HepG2 (cell line): ENCODE data around the gene MORC3. TPM values are rescaled to one million over a fixed set of nuclear protein-coding genes. Genes with fewer than 3 reads are reported as not detected.
"Not testable (repeated sequence)": the region's sequence is repeated elsewhere in the genome, so short reads cannot be mapped to it uniquely, and the experiment has no call there.

Experiments used
- ATAC-seq: fragments of 200-7000 bp; cut with Tn5 transposase; 3 replicates; pipeline ENCODE4 v1.9.1; 2020; ENCODE audit warnings: mild to moderate bottlenecking, moderate library complexity
- BruUV-seq: library from RNA; stranded (reverse); fragments of 400-500 nt; replicated peaks from 2 replicates; lab custom pipeline; 2021; lab: Mats Ljungman, UMichigan
- CTCF ChIA-PET: fragments of 300-600 bp; formaldehyde crosslinking; extraction: SDS; loops from one replicate; lab custom pipeline; 2021; ENCODE audit warnings: low total read pairs, inconsistent platforms, low intra/inter-chr PET ratio; lab: Yijun Ruan, JAX
- POLR2A ChIA-PET: fragments of 350-600 bp; sonication (Branson Sonifier 250); formaldehyde crosslinking; loops from one replicate; lab custom pipeline; 2020; ENCODE audit warnings: antibody characterized with exemption, inconsistent platforms; lab: Yijun Ruan, JAX
- DNase-seq: peaks from one replicate; pipeline ENCODE4 v3.0.0-alpha.2; 2015; ENCODE audit warnings: low spot score
- FAIRE-seq: peaks from 3 replicates; lab custom pipeline; 2011; peaks lifted over from hg19 to GRCh38; lab: Jason Lieb, UNC
- H2AFZ ChIP-seq: one replicate; pipeline ENCODE4 v1.6.1; 2011; ENCODE audit warnings: low read length, inconsistent platforms
- H3K27ac ChIP-seq: fragments of 300-600 bp; 3 replicates; pipeline ENCODE4 v1.8.0; 2011; ENCODE audit warnings: mixed run types, mild to moderate bottlenecking, mixed read lengths, low read length, inconsistent platforms; ENCODE audit not compliant: insufficient read depth; ENCODE audit errors: extremely low read length
- H3K27me3 ChIP-seq, 2 experiments: fragments of 200-600 bp in 1 of 2; 2 replicates in 1 of 2; 3 replicates in 1 of 2; pipeline versions ENCODE4 v1.6.0 to v1.8.0; 2011; ENCODE audit warnings: low read length in 2 of 2, mild to moderate bottlenecking in 2 of 2, moderate library complexity in 2 of 2, inconsistent platforms in 1 of 2; ENCODE audit not compliant: insufficient read depth in 2 of 2, control insufficient read depth in 1 of 2
- H3K36me3 ChIP-seq, 2 experiments: fragments of 200-600 bp in 1 of 2; replicated peaks in 1 of 2; 2 replicates in 1 of 2; 3 replicates in 1 of 2; pipeline versions ENCODE4 v1.5.1 to v1.8.0; 2011; ENCODE audit warnings: low read length in 2 of 2, inconsistent platforms in 1 of 2; ENCODE audit not compliant: insufficient read depth in 2 of 2, control insufficient read depth in 1 of 2
- H3K4me1 ChIP-seq: 2 replicates; pipeline ENCODE4 v1.5.1; 2012; ENCODE audit warnings: low read length, inconsistent platforms; ENCODE audit not compliant: insufficient read depth
- H3K4me2 ChIP-seq: 2 replicates; pipeline ENCODE4 v1.6.0; 2011; ENCODE audit warnings: low read depth, low read length, inconsistent platforms
- H3K4me3 ChIP-seq, 3 experiments: fragments of 200-600 bp in 1 of 3; sonication (generic), shearing (Covaris generic) in 1 of 3; replicated peaks in 1 of 3; 2 replicates each; pipeline ENCODE4 v1.5.1; 2011 to 2016; ENCODE audit warnings: low read length in 3 of 3, inconsistent platforms in 2 of 3, low read depth in 2 of 3, mild to moderate bottlenecking in 2 of 3, control low read depth in 1 of 3, mixed read lengths in 1 of 3; ENCODE audit not compliant: insufficient read depth in 1 of 3
- H3K79me2 ChIP-seq: one replicate; pipeline ENCODE4 v1.6.1; 2011; ENCODE audit warnings: low read length, inconsistent platforms; ENCODE audit not compliant: insufficient read depth
- H3K9ac ChIP-seq: 2 replicates; pipeline ENCODE4 v1.6.0; 2011; ENCODE audit warnings: mild to moderate bottlenecking, low read depth, low read length, inconsistent platforms; ENCODE audit not compliant: insufficient read depth
- H3K9me3 ChIP-seq: 2 replicates; pipeline ENCODE4 v1.5.1; 2012; ENCODE audit warnings: mild to moderate bottlenecking, low read length
- H4K20me1 ChIP-seq: 2 replicates; pipeline ENCODE4 v1.6.0; 2011; ENCODE audit warnings: inconsistent platforms, mild to moderate bottlenecking, low read length, moderate library complexity; ENCODE audit not compliant: insufficient read depth
- BRD4 ChIP-seq: sonication (generic); formaldehyde crosslinking; IDR thresholded peaks from 2 replicates; pipeline ENCODE4 v1.4.0; 2020; ENCODE audit warnings: missing genetic modification reagents
- KDM4B ChIP-seq: sonication (generic); formaldehyde crosslinking; IDR thresholded peaks from 2 replicates; pipeline ENCODE4 v1.4.0; 2020; ENCODE audit warnings: missing genetic modification reagents
- KDM6A ChIP-seq: IDR thresholded peaks from 2 replicates; pipeline ENCODE4 v1.6.1; 2016; ENCODE audit warnings: low read depth
- NFE2L2 ChIP-seq: fragments of 150-350 bp; IDR thresholded peaks from 2 replicates; pipeline ENCODE4 v1.6.1; 2014; ENCODE audit warnings: low read length
- PLSCR1 ChIP-seq: sonication (generic); formaldehyde crosslinking; IDR thresholded peaks from 2 replicates; pipeline ENCODE4 v1.5.0; 2020; ENCODE audit warnings: missing genetic modification reagents, mild to moderate bottlenecking, borderline replicate concordance
- SIN3B ChIP-seq: fragments of 150-350 bp; IDR thresholded peaks from 2 replicates; pipeline ENCODE4 v1.6.1; 2014; ENCODE audit warnings: low read length
- ZBTB38 ChIP-seq: sonication (generic); formaldehyde crosslinking; IDR thresholded peaks from 2 replicates; pipeline ENCODE4 v1.5.1; 2020; ENCODE audit warnings: mild to moderate bottlenecking, missing genetic modification reagents
- ZNF850 ChIP-seq: sonication (generic); formaldehyde crosslinking; conservative IDR thresholded peaks from 2 replicates; pipeline ENCODE4 v1.9.0; 2021; ENCODE audit warnings: mild to moderate bottlenecking, missing genetic modification reagents
- WGBS: methylation state at CpG from one replicate; pipeline ENCODE4 v1.1.6; 2017; ENCODE audit warnings: low lambda C conversion rate; 5-methylcytosine and 5-hydroxymethylcytosine counted together
- in situ Hi-C: cut with HindIII; loops from 2 replicates; pipeline ENCODE4 v1.10.0; 2017; ENCODE audit warnings: low pct_unique_long_range_greater_than_20kb; ENCODE audit not compliant: extremely low pct_ligation_motif_present
- intact Hi-C: fragments of 100-400 bp; cut with micrococcal nuclease; formaldehyde crosslinking; loops from one replicate; pipeline ENCODE4 v1.10.0; 2022; ENCODE audit not compliant: unreplicated experiment
- polyA plus RNA-seq, 8 experiments: library from polyadenylated mRNA; depleted of rRNA in 3 of 8; stranded (reverse) in 7 of 8; unstranded in 1 of 8; fragments of >200 nt; fragmentation: Illumina TruSeq in 4 of 8; extraction: Trizol in 4 of 8; gene quantifications; 2 replicates each; pipeline versions ENCODE4 v1.2.1 to v1.2.3, GENCODE V29; 2011 to 2016; ENCODE audit warnings: low read depth in 4 of 8, missing spikeins in 1 of 8, mixed read lengths in 1 of 8; ENCODE audit not compliant: insufficient read depth in 1 of 8
- total RNA-seq, 5 experiments: library from RNA; depleted of rRNA; stranded (reverse); fragments of >200 nt; fragmentation: Illumina TruSeq; extraction: Trizol; gene quantifications; 2 replicates each; pipeline ENCODE4 v1.2.3, GENCODE V29; 2016; ENCODE audit warnings: low read depth in 1 of 5
- TF ChIP-seq, protein P1 (sequence below): sonication (generic); formaldehyde crosslinking; IDR thresholded peaks from 2 replicates; pipeline ENCODE4 v1.4.0; 2020; ENCODE audit warnings: missing genetic modification reagents
- TF ChIP-seq, protein P2 (sequence below): sonication (generic); formaldehyde crosslinking; IDR thresholded peaks from 2 replicates; pipeline ENCODE4 v1.9.0; 2021; ENCODE audit warnings: missing genetic modification reagents, mild to moderate bottlenecking, borderline replicate concordance

Gene MORC3
- total and polyA plus RNA-seq, 2 of the 13 experiments (the other 11 are each of a cell fraction or from before 2014, with no cell fraction given), result 12.9 to 19.5 TPM

DNA sequence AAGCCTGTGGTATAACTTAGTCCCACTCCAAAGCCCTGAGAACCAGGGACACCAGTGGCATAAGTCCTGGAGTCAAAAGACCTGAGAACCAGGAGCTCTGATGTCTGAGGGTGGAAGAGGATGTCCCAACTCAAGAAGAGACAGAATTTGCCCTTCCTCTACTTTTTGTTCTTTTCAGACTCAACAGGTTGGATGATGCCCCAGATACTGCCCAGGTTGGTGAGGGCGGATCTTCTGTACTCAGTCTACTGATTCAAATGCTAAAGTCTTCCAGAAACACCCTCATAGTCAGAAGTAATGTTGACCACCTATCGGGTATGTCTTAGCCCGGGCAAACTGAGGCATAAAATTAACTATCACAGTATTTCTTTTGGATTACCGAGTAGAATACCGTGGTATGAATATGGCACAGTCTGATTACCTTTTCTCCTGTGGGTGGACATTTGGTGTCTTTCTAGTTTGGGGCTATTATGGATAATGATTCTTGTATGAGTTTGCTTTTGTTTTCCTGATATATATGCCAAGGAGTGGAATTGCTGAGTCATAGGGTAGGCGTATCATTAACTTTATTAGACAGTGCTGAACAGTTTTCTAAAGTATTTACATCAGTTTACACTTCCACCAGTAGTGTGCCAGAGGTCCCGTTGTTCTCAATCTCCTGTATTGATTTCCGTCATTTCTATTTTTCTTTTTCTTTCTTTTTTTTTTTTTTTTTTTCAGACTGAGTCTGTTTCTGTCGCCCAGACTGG is 62.0 kb downstream of the MORC3 start (continued):
- TF ChIP-seq, protein P1, sequence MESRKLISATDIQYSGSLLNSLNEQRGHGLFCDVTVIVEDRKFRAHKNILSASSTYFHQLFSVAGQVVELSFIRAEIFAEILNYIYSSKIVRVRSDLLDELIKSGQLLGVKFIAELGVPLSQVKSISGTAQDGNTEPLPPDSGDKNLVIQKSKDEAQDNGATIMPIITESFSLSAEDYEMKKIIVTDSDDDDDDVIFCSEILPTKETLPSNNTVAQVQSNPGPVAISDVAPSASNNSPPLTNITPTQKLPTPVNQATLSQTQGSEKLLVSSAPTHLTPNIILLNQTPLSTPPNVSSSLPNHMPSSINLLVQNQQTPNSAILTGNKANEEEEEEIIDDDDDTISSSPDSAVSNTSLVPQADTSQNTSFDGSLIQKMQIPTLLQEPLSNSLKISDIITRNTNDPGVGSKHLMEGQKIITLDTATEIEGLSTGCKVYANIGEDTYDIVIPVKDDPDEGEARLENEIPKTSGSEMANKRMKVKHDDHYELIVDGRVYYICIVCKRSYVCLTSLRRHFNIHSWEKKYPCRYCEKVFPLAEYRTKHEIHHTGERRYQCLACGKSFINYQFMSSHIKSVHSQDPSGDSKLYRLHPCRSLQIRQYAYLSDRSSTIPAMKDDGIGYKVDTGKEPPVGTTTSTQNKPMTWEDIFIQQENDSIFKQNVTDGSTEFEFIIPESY (CRISPR knock-in tag), result no peak
- TF ChIP-seq ZBTB38 (no peak), NFE2L2 (peak; percentile 87), ZNF850 (CRISPR knock-in tag) (no peak), PLSCR1 (CRISPR knock-in tag) (no peak), KDM4B (CRISPR knock-in tag) (no peak), KDM6A (CRISPR knock-in tag) (no peak), BRD4 (CRISPR knock-in tag) (no peak), SIN3B (no peak)
- TF ChIP-seq, protein P2, sequence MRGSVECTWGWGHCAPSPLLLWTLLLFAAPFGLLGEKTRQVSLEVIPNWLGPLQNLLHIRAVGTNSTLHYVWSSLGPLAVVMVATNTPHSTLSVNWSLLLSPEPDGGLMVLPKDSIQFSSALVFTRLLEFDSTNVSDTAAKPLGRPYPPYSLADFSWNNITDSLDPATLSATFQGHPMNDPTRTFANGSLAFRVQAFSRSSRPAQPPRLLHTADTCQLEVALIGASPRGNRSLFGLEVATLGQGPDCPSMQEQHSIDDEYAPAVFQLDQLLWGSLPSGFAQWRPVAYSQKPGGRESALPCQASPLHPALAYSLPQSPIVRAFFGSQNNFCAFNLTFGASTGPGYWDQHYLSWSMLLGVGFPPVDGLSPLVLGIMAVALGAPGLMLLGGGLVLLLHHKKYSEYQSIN (CRISPR knock-in tag), result no peak

DNA sequence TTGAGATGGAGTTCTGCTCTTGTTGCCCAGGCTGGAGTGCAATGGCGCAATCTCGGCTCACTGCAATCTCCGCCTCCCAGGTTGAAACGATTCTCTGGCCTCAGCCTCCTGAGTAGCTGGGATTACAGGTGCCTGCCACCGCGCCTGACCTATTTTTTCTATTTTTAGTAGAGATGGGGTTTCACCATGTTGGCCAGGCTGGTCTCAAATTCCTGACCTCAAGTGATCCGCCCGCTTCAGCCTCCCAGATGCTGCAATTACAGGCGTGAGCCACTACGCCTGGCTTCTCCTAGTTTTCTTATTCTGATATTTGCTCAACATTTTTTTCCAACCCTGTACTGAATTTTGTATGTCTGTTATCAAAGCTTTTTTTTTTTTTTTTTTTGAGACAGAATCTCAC is 62.7 kb downstream of the MORC3 start:
- H3K27ac ChIP-seq, H3K4me2 ChIP-seq, DNase-seq, H3K4me3 ChIP-seq, H4K20me1 ChIP-seq, BruUV-seq, intact Hi-C loops, H2AFZ ChIP-seq, H3K9me3 ChIP-seq, in situ Hi-C loops, H3K79me2 ChIP-seq, H3K9ac ChIP-seq, POLR2A ChIA-PET, FAIRE-seq, ATAC-seq, H3K36me3 ChIP-seq, H3K27me3 ChIP-seq, CTCF ChIA-PET: not testable (repeated sequence)
- H3K4me1 ChIP-seq, result peaks cover 49% of the 10 kb centered on the region
- 85% methylated on average over 10 of the region's 10 CpGs for whole genome bisulfite sequencing
